GM19035 (cell line): ENCODE results near the gene PHOSPHO1.
"Not testable (repeated sequence)": the region's sequence is repeated elsewhere in the genome, so short reads cannot be mapped to it uniquely, and the experiment has no call there.

Experiments used
- ATAC-seq: cut with Tn5 transposase; IDR thresholded peaks from one replicate; pipeline ENCODE4 v1.9.1; 2021; ENCODE audit not compliant: unreplicated experiment

Gene PHOSPHO1

DNA sequence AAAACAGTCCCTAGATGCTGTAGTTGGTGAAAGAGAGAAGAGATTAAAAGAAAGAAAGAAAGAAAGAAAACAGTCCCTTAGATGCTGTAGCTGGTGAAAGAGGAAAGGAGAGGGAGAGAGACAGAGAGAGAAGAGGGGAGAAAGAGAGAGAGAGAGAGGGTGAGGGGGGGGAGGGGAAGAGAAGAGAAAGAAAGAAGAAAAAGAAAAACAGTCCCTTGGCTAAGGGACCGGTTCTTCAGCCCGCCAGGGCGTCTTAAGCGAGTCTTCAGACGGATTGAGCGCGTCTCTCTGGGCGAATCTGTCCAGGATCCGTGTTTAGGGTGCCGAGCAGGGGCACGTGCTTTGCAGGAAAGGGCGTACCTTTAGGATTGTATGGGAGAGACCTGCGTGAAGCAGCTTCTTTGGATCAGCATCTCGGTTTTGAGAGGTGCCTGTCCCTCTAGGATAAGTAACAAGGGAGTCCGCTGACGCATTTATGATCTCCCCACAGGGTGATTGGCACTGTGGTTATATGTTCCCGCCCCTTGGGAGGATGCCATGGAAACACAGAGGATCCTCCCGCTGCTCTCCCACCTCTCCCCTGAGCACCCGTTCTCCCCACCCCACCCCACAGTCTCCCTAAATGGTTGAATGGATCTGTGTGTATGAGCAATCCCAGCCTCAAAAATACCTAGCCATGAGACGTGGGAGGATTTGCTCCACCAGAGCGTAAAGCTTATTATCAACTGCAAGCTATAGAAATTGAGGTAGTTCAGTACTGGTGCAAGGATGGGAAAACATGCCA is 36.9 kb downstream of the PHOSPHO1 start:
- no peak for ATAC-seq

GRCh38 chr17:49191917-49192741 is 38.5 kb downstream of the PHOSPHO1 start:
- peak; percentile 44 for ATAC-seq

DNA sequence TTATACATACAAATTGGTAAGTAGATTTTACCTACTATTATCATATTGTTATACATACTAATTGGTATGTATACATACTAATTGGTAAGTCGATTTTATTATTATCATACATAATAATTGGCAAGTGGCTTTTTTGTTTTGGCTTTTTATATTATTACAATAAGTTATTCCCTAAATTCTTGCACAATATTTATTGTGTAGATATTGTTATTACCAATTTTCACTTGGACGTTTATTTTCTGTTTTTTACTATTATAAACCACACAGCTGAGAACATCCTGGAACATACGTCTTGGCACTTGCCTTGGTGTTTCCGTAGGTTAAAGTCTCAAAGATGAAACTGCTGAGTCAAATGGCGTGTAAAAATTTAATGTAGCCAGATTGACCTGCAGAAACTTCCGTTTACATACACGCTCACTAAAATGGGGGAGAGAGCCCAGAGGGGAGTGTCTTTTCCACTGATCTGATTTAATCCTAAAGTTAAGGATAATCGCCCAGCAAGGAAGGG is 39.1 kb downstream of the PHOSPHO1 start:
- peak; percentile 3 for ATAC-seq

GRCh38 chr17:49190932-49191331 is 39.7 kb downstream of the PHOSPHO1 start:
- ATAC-seq, result no peak

GRCh38 chr17:49187301-49187700 is 43.3 kb downstream of the PHOSPHO1 start:
- ATAC-seq, result no peak

GRCh38 chr17:49185381-49185780 is 45.2 kb downstream of the PHOSPHO1 start:
- not testable (repeated sequence) for ATAC-seq

- not testable (repeated sequence) for ATAC-seq
These were observed 46.1 kb downstream of the PHOSPHO1 start for GRCh38 chr17:49184522-49184921.

GRCh38 chr17:49183801-49184200 is 46.8 kb downstream of the PHOSPHO1 start:
- no peak for ATAC-seq

- ATAC-seq, result no peak
These were observed 47.2 kb downstream of the PHOSPHO1 start for GRCh38 chr17:49183341-49183740.

- ATAC-seq, result no peak
These were observed 49.5 kb downstream of the PHOSPHO1 start for GRCh38 chr17:49180998-49181635.

GRCh38 chr17:49180303-49180702 is 50.3 kb downstream of the PHOSPHO1 start:
- ATAC-seq, result no peak

DNA sequence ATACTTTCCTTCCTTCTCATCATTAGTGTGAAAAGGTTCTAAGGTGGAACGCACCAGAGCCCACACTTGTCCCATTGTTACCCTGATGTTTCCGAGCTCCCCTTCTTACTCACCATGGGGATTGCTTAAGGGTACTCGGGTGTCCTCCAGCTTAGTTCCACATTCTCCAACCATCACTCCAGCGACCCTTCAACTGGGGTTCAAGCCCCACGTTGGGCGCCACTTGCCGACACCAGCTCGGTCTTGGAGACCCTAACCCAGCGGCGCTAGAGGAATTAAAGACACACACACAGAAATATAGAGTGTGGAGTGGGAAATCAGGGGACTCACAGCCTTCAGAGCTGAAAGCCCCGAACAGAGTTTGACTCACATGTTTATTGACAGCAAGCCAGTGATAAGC is 54.6 kb downstream of the PHOSPHO1 start:
- ATAC-seq, result not testable (repeated sequence)
